Measurements from ENCODE around the gene PERM1.
"Not testable (repeated sequence)": the region's sequence is repeated elsewhere in the genome, so short reads cannot be mapped to it uniquely, and the experiment has no call there.

The PERM1 gene

DNA sequence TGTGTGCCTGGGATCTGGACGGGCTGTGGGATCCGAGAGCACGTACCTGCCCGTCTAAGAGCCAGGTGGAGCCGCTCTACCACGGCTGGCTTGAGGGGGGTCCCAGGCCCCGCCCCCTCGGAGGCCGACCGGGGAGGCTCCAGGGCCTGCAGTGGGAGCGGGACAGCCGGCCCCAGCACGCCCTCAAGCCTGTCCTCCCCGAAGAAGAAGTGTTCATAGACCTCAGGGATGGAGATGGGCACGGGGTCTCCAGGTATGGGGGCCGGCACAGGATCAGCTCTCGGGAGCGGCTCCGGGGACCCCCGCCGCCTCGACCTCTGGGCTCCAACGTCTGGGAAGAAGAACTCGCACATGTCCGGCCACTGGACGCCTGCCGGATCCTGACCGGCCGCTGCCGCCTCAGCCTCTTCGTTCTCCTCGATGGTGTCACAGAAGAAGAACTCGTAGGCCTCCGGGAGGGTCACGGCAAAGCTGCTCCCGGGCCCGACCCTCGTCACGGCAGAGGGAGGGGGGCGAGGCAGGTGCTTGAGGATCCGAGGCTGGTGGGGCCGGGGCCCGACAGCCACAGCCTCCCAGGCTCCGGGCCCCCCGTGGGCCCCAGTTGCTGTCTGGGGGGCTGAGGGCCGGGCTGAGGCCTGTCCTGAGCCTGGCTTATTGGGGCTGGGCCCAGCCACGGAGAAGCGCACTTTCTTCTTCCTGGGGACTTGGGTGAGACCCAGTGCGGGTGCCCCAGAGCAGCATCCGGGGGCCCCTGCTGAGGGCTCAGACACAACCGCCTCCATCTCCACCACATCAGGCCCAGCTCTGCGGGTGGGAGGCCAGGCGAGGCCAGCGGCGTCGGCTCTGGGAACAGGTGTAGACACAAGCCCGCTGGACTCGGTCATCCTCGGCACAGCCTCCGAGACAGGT is 2.8 kb downstream of the PERM1 start:
- Histone ChIP-seq H3K4me1 (ENCODE audit: control insufficient read depth, low read depth, low read length) (no peaks in the 10 kb centered on the region), H3K9me3 (ENCODE audit: control insufficient read depth, low read depth, low read length) (no peaks in the 10 kb centered on the region)

DNA sequence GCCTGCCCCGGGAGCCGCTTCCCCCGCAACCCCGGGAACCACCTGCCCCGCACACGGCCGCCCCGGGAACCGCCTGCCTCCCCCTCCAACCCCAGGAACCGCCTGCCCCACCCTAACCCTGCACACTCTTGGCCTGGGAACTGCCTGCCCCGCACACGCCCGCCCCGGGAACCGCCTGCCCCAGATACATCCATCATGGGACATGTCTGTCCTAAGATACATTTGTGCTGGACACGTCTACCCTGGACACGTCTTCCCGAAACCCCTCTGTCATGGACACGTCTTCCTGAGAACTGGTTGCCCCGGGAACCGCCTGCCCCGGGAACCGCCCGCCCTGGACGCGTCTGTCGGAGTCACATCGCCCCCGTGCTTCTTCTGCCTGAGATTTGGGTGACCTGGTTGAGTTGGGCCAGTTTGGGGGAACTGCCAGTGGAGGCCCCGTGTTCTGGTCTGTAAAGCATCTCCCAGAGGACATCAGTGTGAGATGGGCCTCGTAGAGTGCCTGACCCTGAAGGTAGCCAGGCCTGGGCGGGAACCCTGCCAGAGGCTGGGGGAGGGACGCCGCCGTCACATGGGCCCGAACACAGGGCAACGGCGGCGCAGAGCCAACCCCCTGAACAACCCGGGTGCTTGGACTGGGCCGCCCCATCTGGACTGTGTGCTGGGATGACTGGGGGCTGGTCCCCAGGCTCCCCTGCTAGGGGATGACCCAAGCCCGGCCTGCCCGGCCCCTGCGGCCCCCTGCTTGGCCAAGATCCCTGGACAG is 3.6 kb downstream of the PERM1 start:
- H3K4me1 ChIP-seq (ENCODE audit: control insufficient read depth, low read depth, low read length), result no peaks in the 10 kb centered on the region
- no peaks in the 10 kb centered on the region for H3K9me3 ChIP-seq (ENCODE audit: control insufficient read depth, low read depth, low read length)
- peaks cover 48% of the 10 kb centered on the region for H3K27me3 ChIP-seq (ENCODE audit: control insufficient read depth, insufficient read depth, low read length)
- H3K36me3 ChIP-seq (ENCODE audit: control insufficient read depth, low read depth, low read length), result no peaks in the 10 kb centered on the region
- H3K27ac ChIP-seq (ENCODE audit: low read length), result no peak overlapping the region
- no peak overlapping the region for H3K9ac ChIP-seq (ENCODE audit: low read length)
- no peak overlapping the region for H3K4me3 ChIP-seq (ENCODE audit: low read length)

More for the DNA sequence above, 2.8 kb downstream of the PERM1 start:
- no peaks in the 10 kb centered on the region for H3K36me3 ChIP-seq (ENCODE audit: control insufficient read depth, low read depth, low read length)
- H3K9ac ChIP-seq (ENCODE audit: low read length), result no peak overlapping the region
- no peak overlapping the region for H3K4me3 ChIP-seq (ENCODE audit: low read length)
- no peak overlapping the region for H3K27ac ChIP-seq (ENCODE audit: low read length)
- H3K27me3 ChIP-seq (ENCODE audit: control insufficient read depth, insufficient read depth, low read length), result peaks cover 49% of the 10 kb centered on the region

DNA sequence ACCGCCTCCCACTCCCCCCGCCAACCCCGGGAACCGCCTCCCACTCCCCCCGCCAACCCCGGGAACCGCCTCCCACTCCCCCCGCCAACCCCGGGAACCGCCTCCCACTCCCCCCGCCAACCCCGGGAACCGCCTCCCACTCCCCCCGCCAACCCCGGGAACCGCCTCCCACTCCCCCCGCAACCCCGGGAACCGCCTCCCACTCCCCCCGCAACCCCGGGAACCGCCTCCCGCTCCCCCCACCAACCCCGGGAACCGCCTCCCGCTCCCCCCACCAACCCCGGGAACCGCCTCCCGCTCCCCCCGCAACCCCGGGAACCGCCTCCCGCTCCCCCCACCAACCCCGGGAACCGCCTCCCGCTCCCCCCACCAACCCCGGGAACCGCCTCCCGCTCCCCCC is 5.1 kb downstream of the PERM1 start:
- not testable (repeated sequence) for H3K36me3 ChIP-seq (ENCODE audit: control insufficient read depth, low read depth, low read length); H3K9ac ChIP-seq (ENCODE audit: low read length); H3K4me1 ChIP-seq (ENCODE audit: control insufficient read depth, low read depth, low read length); H3K27ac ChIP-seq (ENCODE audit: low read length); H3K9me3 ChIP-seq (ENCODE audit: control insufficient read depth, low read depth, low read length); H3K4me3 ChIP-seq (ENCODE audit: low read length)
- peaks cover 50% of the 10 kb centered on the region for H3K27me3 ChIP-seq (ENCODE audit: control insufficient read depth, insufficient read depth, low read length)

DNA sequence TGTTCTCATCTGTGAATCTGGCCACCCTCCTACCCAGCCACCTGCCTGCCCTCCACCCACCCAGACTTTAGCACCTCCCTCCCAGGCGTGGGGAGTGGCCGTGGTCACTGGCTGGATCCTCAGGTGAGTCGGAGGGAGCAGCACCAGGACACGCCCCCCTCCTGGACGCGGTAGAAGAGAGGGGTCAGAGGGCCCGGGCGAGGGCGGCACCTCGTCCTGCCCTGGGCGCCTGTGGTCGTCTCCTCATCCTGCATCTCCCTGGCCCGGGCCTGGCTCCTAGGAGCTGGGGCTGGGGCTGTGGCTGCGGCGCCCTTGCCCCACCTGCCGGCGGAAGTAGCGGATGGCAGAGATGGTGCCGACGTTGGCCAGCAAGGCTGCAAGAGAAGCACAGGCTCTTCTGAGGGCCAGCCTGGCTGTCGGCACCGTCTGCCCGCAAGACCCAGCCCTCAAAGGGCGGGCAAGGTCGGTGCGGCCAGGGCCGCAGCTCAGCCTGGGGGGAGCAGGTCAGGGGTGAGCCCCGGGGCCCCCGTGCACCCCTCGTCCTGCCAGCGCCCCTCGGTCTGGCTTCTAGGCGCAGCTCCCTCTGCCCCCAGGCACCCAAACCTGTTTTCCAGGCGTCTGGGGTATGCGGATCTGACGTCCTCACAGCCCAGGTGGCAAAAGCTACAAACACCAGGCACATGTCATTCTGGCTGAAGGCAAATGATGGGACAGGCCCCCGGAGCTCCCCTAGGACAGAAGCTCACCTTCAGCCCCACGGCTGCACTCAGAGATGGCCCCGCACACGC is 5.8 kb downstream of the PERM1 start:
- H3K9ac ChIP-seq (ENCODE audit: low read length), result no peak overlapping the region
- H3K36me3 ChIP-seq (ENCODE audit: control insufficient read depth, low read depth, low read length), result no peaks in the 10 kb centered on the region
- no peak overlapping the region for H3K4me3 ChIP-seq (ENCODE audit: low read length)
- H3K27ac ChIP-seq (ENCODE audit: low read length), result no peak overlapping the region
- no peaks in the 10 kb centered on the region for H3K4me1 ChIP-seq (ENCODE audit: control insufficient read depth, low read depth, low read length)
- no peaks in the 10 kb centered on the region for H3K9me3 ChIP-seq (ENCODE audit: control insufficient read depth, low read depth, low read length)
- peaks cover 53% of the 10 kb centered on the region for H3K27me3 ChIP-seq (ENCODE audit: control insufficient read depth, insufficient read depth, low read length)

DNA sequence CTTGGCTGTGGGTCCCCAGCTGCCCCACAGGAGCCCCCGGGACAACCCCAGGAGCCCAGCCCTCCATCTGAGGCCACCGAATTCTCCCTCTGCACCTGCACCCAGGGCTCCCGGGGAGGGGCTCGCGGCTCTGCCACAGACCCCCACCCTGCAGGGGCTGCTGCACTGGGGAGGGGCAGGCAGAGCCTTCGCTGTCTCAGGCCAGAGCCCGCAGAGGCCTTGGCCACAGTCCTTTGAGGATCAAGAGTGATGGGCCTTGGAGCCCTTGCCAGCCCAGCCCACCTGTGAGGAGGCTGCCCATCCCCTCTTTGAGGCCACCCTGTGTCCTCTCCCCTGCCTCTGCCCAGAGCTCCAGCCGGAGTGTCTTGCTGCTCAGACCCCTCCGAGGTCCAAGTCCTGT is 6.5 kb downstream of the PERM1 start:
- no peaks in the 10 kb centered on the region for H3K36me3 ChIP-seq (ENCODE audit: control insufficient read depth, low read depth, low read length)
- peaks cover 58% of the 10 kb centered on the region for H3K27me3 ChIP-seq (ENCODE audit: control insufficient read depth, insufficient read depth, low read length)
- H3K4me1 ChIP-seq (ENCODE audit: control insufficient read depth, low read depth, low read length), result no peaks in the 10 kb centered on the region
- H3K9me3 ChIP-seq (ENCODE audit: control insufficient read depth, low read depth, low read length), result no peaks in the 10 kb centered on the region
- no peak overlapping the region for H3K4me3 ChIP-seq (ENCODE audit: low read length)
- H3K27ac ChIP-seq (ENCODE audit: low read length), result no peak overlapping the region
- H3K9ac ChIP-seq (ENCODE audit: low read length), result no peak overlapping the region

DNA sequence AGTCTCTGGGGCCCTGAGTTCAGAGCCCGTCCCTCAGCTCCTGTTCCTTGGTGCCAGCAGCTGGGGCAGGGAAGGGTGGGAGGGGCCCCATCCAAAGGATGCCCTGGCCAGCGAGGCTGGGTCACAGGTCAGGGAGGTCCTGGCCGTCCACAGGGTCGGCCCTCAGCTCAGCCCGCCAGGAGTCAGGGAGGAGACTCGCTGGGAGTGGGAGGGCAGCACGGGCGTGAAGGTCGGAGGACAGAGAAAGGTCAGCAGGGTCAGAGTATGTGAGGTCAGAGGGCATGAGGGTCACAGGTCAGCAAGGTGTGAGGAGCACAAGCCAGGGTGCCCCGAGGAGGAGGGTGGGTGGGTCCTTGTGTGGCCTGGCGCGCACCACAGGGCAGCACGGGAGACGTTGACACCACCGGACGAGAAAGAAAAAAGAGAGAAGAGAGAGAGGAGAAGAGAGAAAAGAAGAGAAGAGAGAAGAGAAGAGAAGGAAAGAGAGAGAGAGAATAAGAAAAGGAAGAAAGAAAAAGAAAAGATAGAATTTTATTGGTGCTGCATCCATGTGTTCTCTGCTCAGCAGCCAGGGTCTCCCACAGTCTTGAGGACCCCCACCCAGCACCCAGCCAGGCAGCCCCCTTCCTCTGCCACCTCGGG is 7.1 kb downstream of the PERM1 start:
- Histone ChIP-seq H3K9ac (ENCODE audit: low read length) (no peak overlapping the region), H3K27ac (ENCODE audit: low read length) (no peak overlapping the region), H3K4me3 (ENCODE audit: low read length) (no peak overlapping the region), H3K4me1 (ENCODE audit: control insufficient read depth, low read depth, low read length) (no peaks in the 10 kb centered on the region), H3K9me3 (ENCODE audit: control insufficient read depth, low read depth, low read length) (no peaks in the 10 kb centered on the region), H3K27me3 (ENCODE audit: control insufficient read depth, insufficient read depth, low read length) (peaks cover 60% of the 10 kb centered on the region), H3K36me3 (ENCODE audit: control insufficient read depth, low read depth, low read length) (no peaks in the 10 kb centered on the region)

DNA sequence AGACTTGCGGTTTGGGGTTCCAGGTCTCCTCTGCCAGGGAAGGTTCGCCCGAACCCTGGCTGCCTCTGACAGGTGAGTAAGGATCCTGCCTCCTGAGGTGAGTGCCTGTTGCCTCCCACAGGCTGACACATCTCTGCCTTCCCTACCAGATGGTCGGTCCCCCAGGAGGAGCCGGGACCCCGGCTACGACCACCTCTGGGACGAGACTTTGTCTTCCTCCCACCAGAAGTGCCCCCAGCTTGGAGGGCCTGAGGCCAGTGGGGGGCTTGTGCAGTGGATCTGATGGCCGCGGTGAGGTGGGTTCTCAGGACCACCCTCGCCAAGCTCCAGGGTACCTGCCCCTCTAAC is 7.6 kb downstream of the PERM1 start:
- Histone ChIP-seq H3K4me1 (ENCODE audit: control insufficient read depth, low read depth, low read length) (no peaks in the 10 kb centered on the region), H3K27ac (ENCODE audit: low read length) (no peak overlapping the region), H3K4me3 (ENCODE audit: low read length) (no peak overlapping the region), H3K9ac (ENCODE audit: low read length) (no peak overlapping the region), H3K9me3 (ENCODE audit: control insufficient read depth, low read depth, low read length) (no peaks in the 10 kb centered on the region), H3K27me3 (ENCODE audit: control insufficient read depth, insufficient read depth, low read length) (peaks cover 63% of the 10 kb centered on the region), H3K36me3 (ENCODE audit: control insufficient read depth, low read depth, low read length) (no peaks in the 10 kb centered on the region)

DNA sequence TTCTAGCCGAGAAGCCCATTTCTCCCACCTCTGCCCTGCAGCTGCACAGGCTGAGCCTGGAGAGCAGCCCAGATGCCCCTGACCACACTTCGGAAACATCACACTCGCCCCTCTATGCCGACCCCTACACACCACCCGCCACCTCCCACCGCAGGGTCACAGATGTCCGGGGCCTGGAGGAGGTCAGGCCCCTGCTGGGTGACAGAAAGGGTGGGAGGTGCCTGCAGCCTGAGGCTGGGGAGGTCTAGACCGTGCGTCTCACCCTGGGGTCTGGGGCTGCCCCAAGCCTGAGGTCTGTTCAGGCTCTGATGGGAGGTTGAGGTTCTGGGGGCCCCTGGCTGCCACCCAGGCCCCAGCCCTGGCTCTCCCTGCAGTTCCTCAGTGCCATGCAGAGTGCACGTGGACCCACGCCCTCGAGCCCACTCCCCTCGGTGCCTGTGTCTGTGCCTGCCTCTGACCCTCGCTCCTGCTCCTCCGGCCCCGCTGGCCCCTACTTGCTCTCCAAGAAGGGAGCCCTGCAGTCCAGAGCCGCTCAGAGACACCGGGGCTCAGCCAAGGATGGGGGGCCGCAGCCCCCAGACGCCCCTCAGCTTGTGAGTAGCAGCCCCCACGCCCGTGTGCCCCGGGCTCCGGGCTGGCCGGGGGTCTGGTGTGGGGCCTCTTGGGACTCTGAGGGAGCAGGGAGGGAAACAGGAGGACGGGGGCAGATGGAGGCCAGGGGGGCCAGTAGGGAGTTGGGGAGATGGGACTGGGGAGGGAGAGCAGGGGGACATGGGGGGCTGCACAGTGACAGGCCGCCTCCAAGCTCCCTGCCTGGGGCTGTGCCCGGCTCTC is 8.2 kb downstream of the PERM1 start:
- no peak overlapping the region for H3K9ac ChIP-seq (ENCODE audit: low read length)
- no peaks in the 10 kb centered on the region for H3K36me3 ChIP-seq (ENCODE audit: control insufficient read depth, low read depth, low read length)
- no peaks in the 10 kb centered on the region for H3K9me3 ChIP-seq (ENCODE audit: control insufficient read depth, low read depth, low read length)
- no peaks in the 10 kb centered on the region for H3K4me1 ChIP-seq (ENCODE audit: control insufficient read depth, low read depth, low read length)
- no peak overlapping the region for H3K4me3 ChIP-seq (ENCODE audit: low read length)
- H3K27ac ChIP-seq (ENCODE audit: low read length), result no peak overlapping the region
- peaks cover 69% of the 10 kb centered on the region for H3K27me3 ChIP-seq (ENCODE audit: control insufficient read depth, insufficient read depth, low read length)

DNA sequence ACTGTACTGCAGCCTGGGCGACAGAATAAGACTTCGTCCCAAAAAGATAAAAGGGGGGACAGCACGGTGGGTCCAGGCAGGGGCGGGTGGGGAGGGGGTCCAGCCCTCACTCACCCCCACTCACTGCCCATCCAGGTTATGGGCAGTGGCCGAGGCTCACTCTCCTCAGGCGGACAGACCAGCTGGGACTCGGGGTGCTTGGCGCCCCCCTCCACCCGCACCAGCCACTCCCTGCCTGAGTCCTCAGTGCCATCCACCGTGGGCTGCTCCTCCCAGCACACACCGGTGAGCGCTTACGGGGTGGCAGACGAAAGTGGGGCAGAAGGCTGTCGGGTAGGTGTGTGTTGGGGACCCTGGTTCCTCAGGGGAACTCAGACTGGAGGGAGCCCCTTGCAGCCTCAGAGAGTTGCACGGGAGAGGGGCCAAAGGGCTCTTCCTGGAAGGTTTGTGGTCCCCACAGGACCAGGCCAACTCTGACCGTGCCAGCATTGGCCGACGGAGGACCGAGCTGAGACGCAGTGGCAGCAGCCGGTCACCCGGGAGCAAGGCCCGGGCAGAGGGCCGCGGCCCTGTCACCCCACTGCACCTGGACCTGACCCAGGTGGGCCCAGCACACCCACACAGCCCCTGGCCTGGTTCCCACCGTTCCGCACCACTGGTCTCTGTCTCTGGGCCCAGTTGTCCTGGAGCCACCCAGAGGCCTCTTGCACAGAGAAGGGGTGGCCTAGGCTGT is 9.0 kb downstream of the PERM1 start:
- no peak overlapping the region for H3K9ac ChIP-seq (ENCODE audit: low read length)
- H3K27me3 ChIP-seq (ENCODE audit: control insufficient read depth, insufficient read depth, low read length), result peaks cover 77% of the 10 kb centered on the region
- H3K27ac ChIP-seq (ENCODE audit: low read length), result no peak overlapping the region
- H3K4me3 ChIP-seq (ENCODE audit: low read length), result no peak overlapping the region
- H3K36me3 ChIP-seq (ENCODE audit: control insufficient read depth, low read depth, low read length), result no peaks in the 10 kb centered on the region
- H3K9me3 ChIP-seq (ENCODE audit: control insufficient read depth, low read depth, low read length), result no peaks in the 10 kb centered on the region
- H3K4me1 ChIP-seq (ENCODE audit: control insufficient read depth, low read depth, low read length), result no peaks in the 10 kb centered on the region

DNA sequence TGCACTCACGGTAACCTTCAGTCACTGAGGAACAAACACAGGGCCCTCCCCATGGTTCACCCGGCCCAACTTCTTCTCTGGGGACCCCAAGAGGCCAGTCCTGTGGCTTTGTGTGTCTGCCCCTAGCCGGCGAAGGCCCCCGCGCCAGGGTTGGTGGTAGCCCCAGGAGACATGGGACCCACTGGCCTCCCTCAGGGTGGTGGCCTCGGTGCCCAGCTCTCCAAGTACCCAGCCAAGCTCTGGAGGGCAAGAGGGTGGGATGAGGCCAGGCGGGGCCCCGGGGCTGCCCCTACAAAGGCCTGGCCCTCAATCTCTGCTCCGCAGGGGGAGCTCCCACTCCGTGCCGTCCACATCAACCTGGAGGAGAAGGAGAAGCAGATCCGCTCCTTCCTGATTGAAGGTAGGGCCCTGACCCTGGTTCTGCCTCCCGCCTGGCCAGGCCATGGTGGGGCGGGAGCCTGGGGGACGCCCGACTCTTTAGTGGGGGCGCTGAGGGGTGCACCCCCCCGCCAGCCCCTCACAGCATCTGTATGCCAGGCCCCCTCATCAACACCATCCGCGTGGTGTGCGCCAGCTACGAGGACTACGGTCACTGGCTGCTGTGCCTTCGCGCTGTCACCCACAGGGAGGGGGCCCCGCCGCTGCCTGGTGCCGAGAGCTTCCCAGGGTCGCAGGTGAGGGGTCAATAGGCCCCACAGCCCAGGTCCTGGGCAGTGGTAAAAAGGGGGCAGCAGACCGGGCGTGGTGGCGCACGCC is 10.0 kb downstream of the PERM1 start:
- Histone ChIP-seq H3K36me3 (ENCODE audit: control insufficient read depth, low read depth, low read length) (no peaks in the 10 kb centered on the region), H3K27ac (ENCODE audit: low read length) (no peak overlapping the region), H3K9ac (ENCODE audit: low read length) (no peak overlapping the region), H3K27me3 (ENCODE audit: control insufficient read depth, insufficient read depth, low read length) (peaks cover 86% of the 10 kb centered on the region), H3K4me3 (ENCODE audit: low read length) (no peak overlapping the region), H3K4me1 (ENCODE audit: control insufficient read depth, low read depth, low read length) (no peaks in the 10 kb centered on the region), H3K9me3 (ENCODE audit: control insufficient read depth, low read depth, low read length) (no peaks in the 10 kb centered on the region)

Data from iPS-18a (cell line).